AG04449 (cell line): ENCODE results near the gene CASQ2.

Experiments used
- CTCF ChIA-PET: fragments of 350-600 bp; formaldehyde crosslinking; extraction: SDS; loops from one replicate; lab custom pipeline; 2021; ENCODE audit warnings: antibody characterized with exemption; lab: Yijun Ruan, JAX
- POLR2A ChIA-PET: fragments of 400-600, 350-600 bp; formaldehyde crosslinking; extraction: SDS; loops from one replicate; lab custom pipeline; 2020; ENCODE audit warnings: antibody characterized with exemption, inconsistent platforms; lab: Yijun Ruan, JAX
- DNase-seq: peaks from one replicate; pipeline ENCODE4 v3.0.0-alpha.2; 2010; ENCODE audit warnings: low read depth, low spot score
- H3K4me3 ChIP-seq: 2 replicates; pipeline ENCODE4 v1.5.1; 2011; ENCODE audit warnings: low read depth, mild to moderate bottlenecking, control low read depth, low read length
- CTCF ChIP-seq: IDR thresholded peaks from one replicate; pipeline ENCODE4 v1.5.1; 2011; ENCODE audit warnings: mild to moderate bottlenecking, moderate library complexity, low read length, control low read depth, inconsistent platforms; ENCODE audit not compliant: insufficient read depth; ENCODE audit errors: missing control alignments

CASQ2 gene

DNA sequence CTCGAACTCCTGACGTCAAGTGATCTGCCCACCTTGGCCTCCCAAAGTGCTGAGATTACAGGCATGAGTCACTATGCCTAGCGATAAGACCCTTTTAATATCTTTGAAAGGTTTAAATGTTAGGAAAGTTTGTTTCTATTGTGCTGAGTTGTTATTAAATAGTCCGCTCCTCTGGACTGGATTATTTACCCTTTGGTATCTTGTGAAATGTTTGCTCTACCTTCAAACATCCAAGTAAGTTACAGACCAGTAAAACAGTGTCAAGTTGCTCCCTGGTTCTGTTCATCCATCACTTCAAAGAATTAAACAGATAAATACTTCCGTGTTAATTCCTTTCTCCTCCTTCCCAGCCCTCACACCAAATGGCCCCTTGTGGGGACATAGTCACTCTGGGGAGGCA, 44.8 kb downstream of the CASQ2 start:
- ChIA-PET CTCF (interaction anchor here (1.0 to 2.8 kb wide), 4 partner anchors 17 to 112 kb away, joined by 3 to 16 read pairs (median 3); no protein-coding TSS in a partner anchor), POLR2A (no interaction called here)
- DNase-seq = no peak
- no peak for TF ChIP-seq CTCF
- H3K4me3 ChIP-seq = no peak overlapping the region

GRCh38 chr1:115722221-115722620, 46.3 kb downstream of the CASQ2 start:
- DNase-seq = no peak
- TF ChIP-seq CTCF = no peak
- POLR2A ChIA-PET = no interaction called here
- no peak overlapping the region for H3K4me3 ChIP-seq
- CTCF ChIA-PET = interaction anchor here (1.4 kb wide), 1 partner anchor 43 kb away, joined by 3 read pairs; no protein-coding TSS in a partner anchor

DNA sequence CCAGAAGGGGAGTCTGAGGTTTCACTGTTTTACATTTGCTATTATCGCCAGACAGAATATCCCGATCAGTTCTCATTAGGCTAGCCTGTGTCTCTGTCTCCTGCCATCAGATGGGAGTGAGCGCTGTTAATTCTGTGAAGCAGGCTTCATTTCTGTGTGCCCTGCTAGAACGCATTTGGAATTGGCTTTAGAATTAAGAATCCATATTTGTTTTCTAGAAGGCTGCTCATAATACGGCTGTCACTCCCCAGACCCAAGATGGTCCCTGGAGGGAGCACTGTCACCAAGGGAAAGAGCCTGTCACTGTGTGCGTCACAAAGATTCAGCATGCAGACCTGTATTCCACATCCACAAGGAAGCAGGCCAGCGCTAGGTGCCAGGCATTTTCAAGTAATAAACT, 49.2 kb downstream of the CASQ2 start:
- ChIA-PET POLR2A (no interaction called here), CTCF (interaction anchor here (1.6 to 2.2 kb wide), 2 partner anchors 13 to 47 kb away, joined by 5 to 11 read pairs; no protein-coding TSS in a partner anchor)
- H3K4me3 ChIP-seq = no peak overlapping the region
- TF ChIP-seq CTCF = no peak
- DNase-seq = no peak

DNA sequence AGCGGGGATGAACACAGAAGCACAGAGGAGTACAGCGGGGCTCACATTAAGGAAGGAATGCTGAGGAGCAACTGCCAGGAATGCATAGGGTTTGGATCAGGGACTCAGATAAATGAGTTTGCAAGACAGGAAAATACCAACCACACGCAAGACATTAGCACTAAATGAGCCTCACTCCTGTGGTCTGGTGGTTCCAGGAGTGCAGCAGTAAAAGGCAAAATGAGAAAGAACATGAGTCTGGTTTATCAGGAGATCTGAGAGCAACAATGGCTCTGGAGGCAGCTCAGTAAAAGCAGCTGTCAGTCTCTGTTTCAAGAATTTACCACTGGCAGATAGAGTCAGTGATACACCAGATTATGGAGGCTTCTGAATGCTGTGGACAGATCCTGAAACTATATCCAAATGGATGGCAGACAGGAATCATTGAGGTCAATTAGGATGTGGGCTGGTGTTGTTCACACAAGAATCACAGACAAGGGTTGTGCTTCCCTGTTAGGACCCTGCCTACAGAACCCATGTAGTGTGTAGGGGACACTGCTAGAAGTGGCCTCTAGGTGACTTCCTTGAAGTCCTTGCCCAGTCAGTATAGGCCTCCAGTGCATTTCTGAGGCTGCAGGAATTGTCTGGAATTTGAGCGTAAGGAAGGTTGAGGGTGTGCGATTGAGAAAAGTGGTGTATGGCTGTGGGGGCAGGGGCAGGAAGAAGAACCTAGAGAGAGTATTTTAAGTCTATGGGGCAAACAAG, 50.3 kb downstream of the CASQ2 start:
- ChIA-PET POLR2A (no interaction called here), CTCF (interaction anchor here (1.0 to 5.2 kb wide), 5 partner anchors 11 to 55 kb away, joined by 3 to 60 read pairs (median 5); no protein-coding TSS in a partner anchor)
- H3K4me3 ChIP-seq = no peak overlapping the region
- DNase-seq = no peak
- TF ChIP-seq CTCF = no peak

DNA sequence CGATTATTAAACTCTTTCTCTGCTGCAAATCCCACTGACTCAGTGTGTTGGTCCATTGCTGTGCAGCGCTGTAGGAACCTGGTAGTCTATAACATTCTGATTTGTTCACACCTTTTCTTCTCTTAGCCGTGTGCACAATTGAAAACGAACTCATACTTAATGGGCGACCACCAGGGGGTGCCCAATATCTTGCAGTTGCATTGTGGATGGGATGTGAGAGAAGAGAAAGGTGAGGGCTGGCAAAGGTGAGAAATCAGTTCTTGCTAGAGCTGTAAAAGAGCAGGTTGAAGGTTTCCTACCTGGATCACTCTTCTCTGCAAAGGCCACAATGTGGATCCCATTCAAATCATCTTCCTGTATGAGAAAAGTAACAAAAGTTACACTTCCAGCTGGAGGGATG, 51.0 kb downstream of the CASQ2 start:
- ChIA-PET CTCF (interaction anchor here (1.0 to 5.2 kb wide), 7 partner anchors 10 to 109 kb away, joined by 3 to 60 read pairs (median 5); no protein-coding TSS in a partner anchor), POLR2A (interaction anchor here (0.6 kb wide), 1 partner anchor 712 kb away, joined by 3 read pairs; no protein-coding TSS in a partner anchor)
- H3K4me3 ChIP-seq = no peak overlapping the region
- TF ChIP-seq CTCF = peak; percentile 16
- DNase-seq = no peak

GRCh38 chr1:115714572-115715141, 53.9 kb downstream of the CASQ2 start:
- POLR2A ChIA-PET = no interaction called here
- no peak for DNase-seq
- no peak overlapping the region for H3K4me3 ChIP-seq
- CTCF ChIA-PET = interaction anchor here (1.6 to 5.2 kb wide), 4 partner anchors 7 to 57 kb away, joined by 4 to 60 read pairs (median 8); no protein-coding TSS in a partner anchor
- no peak for TF ChIP-seq CTCF
